Mucosa of gallbladder (tissue), 1 donor: ENCODE results near the gene IL9. TPM values are rescaled to one million over a fixed set of nuclear protein-coding genes. Genes with fewer than 3 reads are reported as not detected.

Source experiments
- total RNA-seq: library from RNA; stranded (reverse); gene quantifications from one replicate; pipeline ENCODE4 v1.2.1, GENCODE V29; 2021
- donor health status: DM: no; HTN: no; CAD: no.

The IL9 gene
- total RNA-seq, 1 donor from 2014 or later = not detected

Other genes starting within 250 kb of the IL9 start
- 0.43 TPM for gene SLC25A48, start 61.2 kb downstream of the IL9 start, total RNA-seq
- gene LECT2, start 59.1 kb upstream of the IL9 start, total RNA-seq = not detected
- 235 TPM for gene TGFBI, start 133.1 kb upstream of the IL9 start, total RNA-seq
- gene SMAD5, start 237.0 kb upstream of the IL9 start, total RNA-seq = 65.6 TPM